Fibroblast of the aortic adventitia (primary cell): ENCODE results near the gene SP140L. TPM values are rescaled to one million over a fixed set of nuclear protein-coding genes. Genes with fewer than 3 reads are reported as not detected.
"Not testable (repeated sequence)": the region's sequence is repeated elsewhere in the genome, so short reads cannot be mapped to it uniquely, and the experiment has no call there.

Experiments used
- DNase-seq: peaks from one replicate; pipeline ENCODE4 v3.0.0-alpha.2; 2010; ENCODE audit warnings: low read depth
- H3K4me3 ChIP-seq: 2 replicates; pipeline ENCODE4 v1.5.1; 2011; ENCODE audit warnings: low read depth, mild to moderate bottlenecking, control low read depth, low read length, moderate library complexity
- CTCF ChIP-seq: IDR thresholded peaks from 2 replicates; pipeline ENCODE4 v1.5.1; 2011; ENCODE audit warnings: mild to moderate bottlenecking, low read length, control low read depth, inconsistent platforms; ENCODE audit not compliant: insufficient read depth
- total RNA-seq: library from RNA; depleted of rRNA; stranded (reverse); fragments of >200 nt; gene quantifications from 2 replicates; pipeline ENCODE4 v1.2.3, GENCODE V29; 2012; ENCODE audit warnings: low replicate concordance

The SP140L gene
- total RNA-seq, 1 donor: 16.0 TPM

- no peak for TF ChIP-seq CTCF
- DNase-seq: no peak
- H3K4me3 ChIP-seq: no peak overlapping the region
Measured at GRCh38 chr2:230305416-230306275, 21.3 kb upstream of the SP140L start.

- TF ChIP-seq CTCF: no peak
- DNase-seq: no peak
- H3K4me3 ChIP-seq: no peak overlapping the region
Measured at GRCh38 chr2:230306474-230306873, 20.5 kb upstream of the SP140L start.

GRCh38 chr2:230307485-230307884, 19.5 kb upstream of the SP140L start:
- TF ChIP-seq CTCF: no peak
- no peak for DNase-seq
- H3K4me3 ChIP-seq: no peak overlapping the region

GRCh38 chr2:230308402-230309000, 18.5 kb upstream of the SP140L start:
- TF ChIP-seq CTCF: no peak
- DNase-seq: no peak
- H3K4me3 ChIP-seq: no peak overlapping the region

GRCh38 chr2:230310792-230311191, 16.2 kb upstream of the SP140L start:
- H3K4me3 ChIP-seq, DNase-seq: not testable (repeated sequence)

GRCh38 chr2:230311634-230312033, 15.4 kb upstream of the SP140L start:
- not testable (repeated sequence) for H3K4me3 ChIP-seq, DNase-seq

GRCh38 chr2:230312638-230313037, 14.4 kb upstream of the SP140L start:
- no peak overlapping the region for H3K4me3 ChIP-seq
- DNase-seq: no peak
- no peak for TF ChIP-seq CTCF

GRCh38 chr2:230317366-230317765, 9.6 kb upstream of the SP140L start:
- H3K4me3 ChIP-seq: no peak overlapping the region
- no peak for TF ChIP-seq CTCF
- DNase-seq: no peak
